NCI-H2081 treated with DMSO at 0.1 percent for 48 hours (cell line): ENCODE measurements around the gene DCAF12.
"Not testable (repeated sequence)": the region's sequence is repeated elsewhere in the genome, so short reads cannot be mapped to it uniquely, and the experiment has no call there.

Source experiments
- DNase-seq: peaks from one replicate; lab custom pipeline; 2025; lab: John Stamatoyannopoulos, UW

The DCAF12 gene

DNA sequence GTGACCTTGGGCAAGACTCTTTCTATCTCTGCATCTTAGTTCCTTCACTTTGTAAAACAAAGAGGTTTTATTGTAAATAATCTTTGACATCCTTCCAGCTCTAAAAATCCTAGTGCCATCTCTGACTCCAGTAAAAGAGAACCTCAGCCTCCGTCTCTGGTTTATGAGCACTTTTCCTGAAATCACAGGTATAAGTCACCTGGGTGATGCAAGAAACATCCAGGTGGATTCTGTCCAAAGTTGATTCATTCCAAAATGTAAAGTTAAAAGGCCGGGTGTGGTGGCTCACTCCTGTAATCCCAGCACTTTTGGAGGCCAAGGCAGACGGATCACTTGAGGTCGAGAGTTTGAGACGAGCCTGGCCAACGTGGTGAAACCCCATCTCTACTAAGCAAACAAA, 56.7 kb downstream of the DCAF12 start:
- DNase-seq: no peak

DNA sequence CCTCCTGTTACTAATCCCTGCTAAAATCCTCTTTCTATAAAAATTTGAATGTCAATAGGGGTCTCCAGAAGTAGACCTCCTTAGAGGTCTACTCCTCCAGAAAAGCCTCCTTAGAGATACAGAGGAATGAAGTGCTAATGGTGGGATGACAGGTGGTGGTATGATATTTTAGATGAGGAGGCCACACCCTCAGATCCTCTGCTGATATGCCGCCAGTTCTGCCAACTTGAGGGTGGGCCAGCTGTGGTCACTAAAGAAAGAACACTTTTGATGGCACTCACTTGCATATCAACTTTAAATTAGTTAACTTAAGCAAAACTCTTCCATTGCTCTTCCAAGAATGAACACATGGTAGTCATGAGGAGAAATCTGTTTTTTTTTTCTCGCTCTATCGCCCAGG, 61.0 kb downstream of the DCAF12 start:
- no peak for DNase-seq

DNA sequence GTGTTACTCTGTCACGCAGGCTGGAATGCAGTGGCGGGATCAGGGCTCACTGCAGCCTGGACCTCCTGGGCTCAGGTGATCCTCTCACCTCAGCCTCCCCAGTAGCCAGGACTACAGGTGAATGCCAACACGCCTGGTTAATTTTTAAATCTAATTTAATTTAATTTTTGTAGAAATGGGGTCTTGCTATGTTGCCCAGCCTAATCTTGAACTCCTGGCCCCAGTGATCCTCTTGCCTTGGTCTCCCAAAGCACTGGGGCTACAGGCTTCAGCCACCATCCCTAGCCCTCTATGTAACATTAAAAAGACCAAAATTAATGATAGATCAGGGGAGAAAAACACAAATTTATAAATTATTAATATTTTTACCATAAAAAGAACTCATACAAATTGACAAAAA, 66.5 kb downstream of the DCAF12 start:
- DNase-seq: no peak

DNA sequence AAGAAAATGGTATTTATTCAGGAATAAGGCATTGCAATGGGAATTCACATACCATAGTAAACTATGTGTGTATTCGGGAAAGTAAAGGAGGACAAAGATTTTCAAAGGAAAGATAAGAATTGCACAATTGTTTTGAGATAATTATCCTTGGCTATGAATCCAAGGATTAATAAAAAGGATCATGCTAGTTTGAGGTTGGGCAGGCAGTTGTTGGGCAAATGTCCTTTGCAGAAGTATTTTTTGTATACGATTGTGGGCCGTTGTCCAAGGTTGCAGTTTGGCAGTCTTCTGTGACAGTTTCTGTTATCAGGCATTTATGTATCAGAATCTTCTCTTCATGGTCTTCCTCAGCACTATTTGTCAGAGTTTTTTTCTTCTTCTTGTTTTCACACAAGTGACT, 67.2 kb downstream of the DCAF12 start:
- no peak for DNase-seq

DNA sequence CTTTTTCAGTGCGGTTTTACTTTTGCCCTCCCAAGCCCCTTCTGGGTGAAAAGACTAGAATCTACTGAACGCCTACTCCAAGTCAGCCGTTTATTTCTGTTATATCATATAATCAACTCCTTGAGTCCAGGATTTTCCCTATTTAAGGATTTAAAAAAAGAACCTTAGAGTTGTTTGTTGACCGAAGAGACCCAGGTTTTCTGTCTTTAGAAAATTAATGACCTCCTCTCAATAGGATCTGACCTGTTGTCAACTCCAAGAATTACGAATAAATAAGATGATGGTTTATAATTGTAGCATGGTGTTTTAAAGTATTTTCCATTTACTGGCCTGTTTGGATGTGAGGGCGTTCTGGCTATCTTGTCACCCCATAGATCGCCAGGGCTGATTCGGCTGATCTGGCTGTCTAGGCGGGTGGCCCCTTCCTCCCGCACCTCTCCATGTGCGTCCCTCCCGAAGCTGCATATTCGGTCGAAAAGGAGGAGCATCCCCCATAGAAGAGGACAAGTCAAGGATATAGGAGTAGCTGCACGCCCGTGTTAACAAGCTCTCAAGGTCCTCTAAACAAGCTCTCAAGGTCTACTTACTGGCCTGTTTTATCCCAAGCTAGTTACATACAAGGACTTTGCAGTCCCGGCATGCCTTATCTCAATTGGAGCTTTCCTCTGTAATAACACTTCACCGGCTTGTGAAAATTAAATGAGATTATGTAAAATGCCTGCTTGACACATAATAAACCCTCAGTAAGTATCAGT, 76.7 kb downstream of the DCAF12 start:
- no peak for DNase-seq

DNA sequence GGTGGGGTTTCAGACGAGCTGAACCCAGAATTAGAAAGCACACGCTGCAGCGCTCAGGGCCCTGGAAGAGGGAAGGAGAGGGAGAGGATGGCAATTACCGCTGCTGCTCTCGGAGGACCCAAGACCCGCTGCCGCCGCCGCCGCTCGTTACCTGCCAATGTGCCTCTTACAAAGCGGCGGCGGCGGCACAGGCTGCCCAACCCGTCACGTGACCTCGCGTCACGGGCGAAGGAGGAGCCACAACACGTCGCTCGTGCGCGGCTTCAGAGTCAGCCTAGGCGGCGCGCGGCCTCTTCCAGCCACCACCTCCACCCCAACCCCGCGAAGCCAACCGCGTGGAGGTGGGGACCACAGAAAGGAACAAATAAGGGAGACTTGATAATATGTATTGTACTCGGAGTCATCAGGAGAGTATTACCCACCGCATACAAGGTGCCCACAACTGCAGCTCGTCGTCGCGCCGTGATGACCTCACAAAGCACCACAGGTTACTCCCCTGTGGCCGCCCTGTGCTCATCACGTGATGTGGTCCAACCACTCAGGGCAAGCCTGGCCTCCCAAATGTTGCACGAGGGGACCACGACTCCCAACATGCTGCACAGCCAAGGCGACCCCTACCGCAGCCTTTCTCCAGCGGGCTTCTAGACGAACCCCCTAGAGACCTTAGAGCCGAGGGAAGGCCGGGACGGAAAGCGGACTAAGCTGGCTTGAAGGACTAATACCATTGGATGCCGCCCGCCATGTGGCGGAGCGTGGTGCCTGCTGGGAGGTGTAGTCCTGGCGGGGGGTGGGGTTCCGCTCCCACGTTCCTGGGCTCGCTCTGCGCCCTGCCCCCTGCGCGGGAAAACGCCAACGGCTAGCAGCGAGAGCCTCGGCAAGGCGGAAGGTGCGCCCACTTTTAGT, 77.5 kb downstream of the DCAF12 start, which contains the start of gene UBAP2:
UBAP2 (minus strand) TSS at position 161 of the 903 bp plus-strand sequence. CDS start 31,739 bp downstream, outside the sequence.
- DNase-seq: peak; percentile 94

DNA sequence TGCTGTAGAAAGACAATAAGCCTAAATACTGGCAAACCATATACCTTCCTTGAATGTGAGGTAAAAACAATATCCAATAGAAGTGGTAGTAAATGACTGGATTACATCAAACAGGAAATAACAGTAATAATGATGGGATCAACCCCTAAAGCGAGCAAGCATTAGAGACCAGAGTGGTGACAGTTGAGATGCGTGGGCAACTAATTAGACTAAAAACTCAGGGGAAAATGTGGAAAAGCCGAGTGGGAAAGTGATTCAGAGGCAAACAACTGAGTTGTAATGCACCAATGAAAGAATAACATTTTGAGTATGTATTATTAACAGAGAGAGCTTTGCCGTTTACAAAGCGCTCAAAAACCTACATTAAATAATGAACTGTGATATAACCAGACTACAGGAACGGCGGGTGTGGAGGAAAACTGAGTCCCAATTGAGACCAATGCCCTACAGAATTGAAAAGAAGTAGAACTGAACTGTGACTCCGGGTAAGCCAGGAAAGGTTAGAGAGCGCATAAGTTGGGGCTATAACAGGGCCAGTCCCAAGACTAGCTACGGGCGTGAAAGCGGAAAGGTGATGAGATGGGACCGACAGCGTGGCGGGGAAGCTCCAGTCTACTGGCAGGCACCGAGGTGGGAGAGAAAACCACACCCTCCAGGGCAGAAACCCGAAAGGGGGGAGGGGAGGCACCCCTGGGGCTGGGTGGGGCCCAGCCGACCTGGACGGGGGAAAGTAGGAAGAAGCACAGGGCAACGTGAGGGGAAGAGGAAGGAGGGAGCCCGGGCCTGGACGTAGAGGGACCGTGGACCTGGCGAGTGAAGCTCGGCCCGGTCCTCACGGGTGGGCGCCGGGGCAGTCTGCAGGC, 78.4 kb downstream of the DCAF12 start:
- DNase-seq: no peak

DNA sequence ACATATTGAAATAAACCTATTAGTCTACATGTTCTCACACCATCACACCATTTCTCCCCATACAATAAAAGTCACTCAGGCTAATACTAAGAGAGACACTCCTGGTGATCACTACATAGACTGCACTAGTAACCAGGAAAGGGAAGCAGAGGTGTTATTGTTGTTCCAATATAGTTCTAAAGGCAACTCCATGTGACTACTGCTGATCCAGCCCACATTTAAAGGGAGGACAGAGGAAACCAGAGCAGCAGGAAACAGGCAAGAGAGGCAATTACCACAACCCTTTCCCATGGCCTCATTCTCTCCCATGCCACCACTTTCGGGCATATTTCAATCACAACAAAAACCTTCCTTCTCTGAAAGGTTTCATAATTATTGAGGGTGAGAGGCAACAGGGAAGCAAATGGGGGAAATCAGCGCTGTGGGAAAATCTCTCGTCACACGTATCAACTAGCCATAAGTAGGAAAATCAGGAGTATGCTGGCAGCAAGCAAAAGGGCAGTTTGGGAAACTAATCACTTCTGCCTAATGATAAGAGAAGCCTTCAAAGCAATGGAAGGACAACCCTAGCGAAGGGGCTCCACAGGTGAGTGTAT, 79.6 kb downstream of the DCAF12 start:
- DNase-seq: peak; percentile 31

DNA sequence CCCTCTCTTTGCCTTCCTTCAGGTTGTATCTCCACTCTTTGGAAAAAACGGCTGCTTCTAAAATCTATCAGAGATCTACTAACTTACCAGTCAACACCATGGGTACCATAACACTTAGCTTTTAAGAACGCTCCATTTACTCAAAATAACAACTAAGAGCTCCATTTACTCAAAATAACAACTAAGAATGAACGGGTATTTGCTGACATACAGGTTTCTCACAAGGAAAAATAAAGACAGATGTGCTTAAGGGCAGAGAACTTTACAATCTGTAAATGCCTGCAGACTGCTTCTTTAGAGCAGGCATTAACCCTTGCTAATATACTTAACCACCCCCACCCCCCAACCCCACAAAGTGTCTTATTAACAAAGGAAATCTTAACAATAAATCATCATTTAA, 80.6 kb downstream of the DCAF12 start:
- no peak for DNase-seq

DNA sequence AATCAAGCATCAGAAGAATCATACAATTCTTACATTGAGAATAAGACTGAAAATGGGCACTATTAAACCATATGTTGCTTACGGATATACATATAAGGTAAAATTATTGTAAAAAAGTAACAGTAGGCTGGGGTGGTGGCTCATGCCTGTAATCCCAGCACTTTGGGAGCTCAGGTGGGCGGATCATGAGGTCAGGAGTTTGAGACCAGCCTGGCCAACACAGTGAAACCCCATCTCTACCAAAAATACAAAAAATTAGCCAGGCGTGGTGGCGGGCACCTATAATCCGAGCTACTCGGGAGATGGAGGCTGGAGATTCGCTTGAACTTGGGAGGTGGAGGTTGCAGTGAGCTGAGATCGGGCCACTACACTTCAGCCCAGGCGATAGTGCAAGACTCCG, 84.4 kb downstream of the DCAF12 start:
- not testable (repeated sequence) for DNase-seq

DNA sequence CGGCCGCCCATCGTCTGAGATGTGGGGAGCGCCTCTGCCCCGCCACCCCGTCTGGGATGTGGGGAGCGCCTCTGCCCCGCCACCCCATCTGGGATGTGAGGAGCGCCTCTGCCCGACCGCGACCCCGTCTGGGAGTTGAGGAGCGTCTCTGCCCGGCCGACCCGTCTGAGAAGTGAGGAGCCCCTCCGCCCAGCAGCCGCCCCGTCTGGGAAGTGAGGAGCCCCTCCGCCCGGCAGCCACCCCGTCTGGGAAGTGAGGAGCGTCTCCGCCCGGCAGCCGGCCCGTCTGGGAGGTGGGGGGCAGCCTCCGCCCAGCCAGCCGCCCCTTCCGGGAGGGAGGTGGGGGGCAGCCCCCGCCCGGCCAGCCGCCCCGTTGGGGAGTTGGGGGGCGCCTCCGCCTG, 87.6 kb downstream of the DCAF12 start:
- DNase-seq: not testable (repeated sequence)

DNA sequence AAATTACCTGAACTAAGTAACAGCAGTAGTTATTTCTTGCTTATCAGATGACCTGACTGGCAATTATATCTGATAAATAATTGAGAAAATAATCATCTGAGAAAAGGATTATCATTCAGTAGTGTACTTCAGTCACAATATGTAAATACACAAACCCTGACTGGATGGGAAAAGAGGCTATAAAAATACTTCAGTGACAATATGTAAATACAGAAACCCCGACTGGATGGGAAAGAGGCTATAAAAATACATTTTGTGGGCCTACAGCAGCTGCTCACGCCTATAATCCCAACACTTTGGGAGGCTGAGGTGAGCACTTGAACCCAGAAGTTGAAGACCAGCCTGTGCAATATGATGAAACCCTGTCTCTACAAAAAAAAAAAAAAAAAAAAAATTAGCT, 88.9 kb downstream of the DCAF12 start:
- DNase-seq: no peak

DNA sequence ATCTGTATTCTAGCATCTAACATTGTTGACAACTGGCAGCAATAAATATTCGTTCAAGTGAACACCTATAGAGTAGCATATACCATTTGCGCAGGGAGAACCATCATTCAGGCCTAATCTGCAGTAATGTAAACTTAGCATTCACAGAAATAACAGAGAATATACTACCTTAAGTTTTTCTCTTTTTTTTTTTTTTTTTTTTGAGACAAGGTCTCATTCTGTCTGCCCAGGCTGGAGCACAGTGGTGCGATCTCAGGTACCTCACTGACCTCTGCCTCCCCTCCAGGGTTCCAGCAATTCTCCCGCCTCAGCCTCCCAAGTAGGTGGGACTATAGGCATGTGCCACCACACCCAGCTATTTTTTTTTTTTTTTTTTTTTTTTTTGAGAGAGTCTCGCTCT, 89.9 kb downstream of the DCAF12 start:
- DNase-seq: no peak
